Measurements from ENCODE around the gene GKN2.

- no peak for TF ChIP-seq CTCF (IDR thresholded peaks at IDR 0.05)
- no peak for TF ChIP-seq EZH2 (IDR thresholded peaks at IDR 0.05; ENCODE audit: borderline replicate concordance, insufficient read depth, low read depth, low read length, poor library complexity, severe bottlenecking)
These were observed 20.9 kb downstream of the GKN2 start for GRCh38 chr2:68931799-68932198.

Measured in B cell (primary cell).